Neural progenitor cell (in vitro differentiated cells): ENCODE results near the gene IL1RL1.

Experiments used
- EZH2 ChIP-seq: fragments of 200-600 bp; sonication (generic); IDR thresholded peaks from 2 replicates; pipeline ENCODE4 v1.6.1; 2017; ENCODE audit warnings: antibody characterized with exemption, mild to moderate bottlenecking, moderate library complexity
- EZH2phosphoT487 ChIP-seq: fragments of 200-600 bp; sonication (generic); IDR thresholded peaks from 2 replicates; pipeline ENCODE4 v1.6.1; 2017; ENCODE audit warnings: antibody characterized with exemption
- TF ChIP-seq, protein P1 (sequence below): fragments of 200-600 bp; sonication (generic); IDR thresholded peaks from 2 replicates; pipeline ENCODE4 v1.5.1; 2017; ENCODE audit warnings: antibody characterized with exemption, mild to moderate bottlenecking

DNA sequence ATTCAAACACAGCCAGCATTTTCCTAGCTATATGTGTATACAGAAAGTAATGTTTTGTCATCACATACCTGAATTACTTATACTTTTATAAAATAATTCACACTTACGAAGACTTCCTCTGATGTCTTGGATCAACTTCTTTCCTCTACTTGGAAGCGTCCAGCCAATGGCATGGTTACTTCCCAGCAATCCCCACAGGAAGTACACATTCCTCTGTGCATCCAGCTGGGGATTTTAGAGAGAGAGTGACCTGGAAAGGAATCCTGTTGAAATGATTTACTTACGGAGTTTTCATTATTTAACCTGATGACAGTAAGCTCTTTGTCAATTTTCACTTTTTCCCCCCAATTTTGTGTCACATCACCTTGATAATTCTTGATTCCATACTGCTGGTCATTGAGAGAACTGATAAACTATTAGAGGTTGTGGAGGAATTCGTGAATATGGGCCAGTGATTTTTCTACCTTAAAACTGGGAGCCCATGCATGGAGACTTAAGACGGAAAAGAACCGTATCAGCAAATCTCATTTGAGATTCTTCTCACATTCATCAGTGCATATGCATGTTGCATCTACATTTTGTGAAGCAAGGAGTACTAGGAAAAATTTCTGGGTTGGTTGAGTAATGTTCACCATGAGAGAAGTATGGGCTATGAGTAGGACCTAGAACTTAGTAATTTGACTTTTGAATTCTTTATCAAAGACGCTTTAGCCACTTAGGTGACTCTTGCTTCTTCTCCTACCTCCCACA, 35.2 kb downstream of the IL1RL1 start:
- TF ChIP-seq, protein P1, sequence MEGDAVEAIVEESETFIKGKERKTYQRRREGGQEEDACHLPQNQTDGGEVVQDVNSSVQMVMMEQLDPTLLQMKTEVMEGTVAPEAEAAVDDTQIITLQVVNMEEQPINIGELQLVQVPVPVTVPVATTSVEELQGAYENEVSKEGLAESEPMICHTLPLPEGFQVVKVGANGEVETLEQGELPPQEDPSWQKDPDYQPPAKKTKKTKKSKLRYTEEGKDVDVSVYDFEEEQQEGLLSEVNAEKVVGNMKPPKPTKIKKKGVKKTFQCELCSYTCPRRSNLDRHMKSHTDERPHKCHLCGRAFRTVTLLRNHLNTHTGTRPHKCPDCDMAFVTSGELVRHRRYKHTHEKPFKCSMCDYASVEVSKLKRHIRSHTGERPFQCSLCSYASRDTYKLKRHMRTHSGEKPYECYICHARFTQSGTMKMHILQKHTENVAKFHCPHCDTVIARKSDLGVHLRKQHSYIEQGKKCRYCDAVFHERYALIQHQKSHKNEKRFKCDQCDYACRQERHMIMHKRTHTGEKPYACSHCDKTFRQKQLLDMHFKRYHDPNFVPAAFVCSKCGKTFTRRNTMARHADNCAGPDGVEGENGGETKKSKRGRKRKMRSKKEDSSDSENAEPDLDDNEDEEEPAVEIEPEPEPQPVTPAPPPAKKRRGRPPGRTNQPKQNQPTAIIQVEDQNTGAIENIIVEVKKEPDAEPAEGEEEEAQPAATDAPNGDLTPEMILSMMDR, result no peak
- TF ChIP-seq EZH2, result no peak
- TF ChIP-seq EZH2phosphoT487, result no peak
